ENCODE results near the gene PPM1G.
A peak's percentile ranks its signal among the peaks of the same experiment; 100 is the strongest.
"Not testable (repeated sequence)": the region's sequence is repeated elsewhere in the genome, so short reads cannot be mapped to it uniquely, and the experiment has no call there.

The PPM1G gene

GRCh38 chr2:27375513-27376099, 33.8 kb downstream of the PPM1G start:
- no peak for DNase-seq

GRCh38 chr2:27373567-27373966, 35.8 kb downstream of the PPM1G start:
- DNase-seq = no peak

- DNase-seq = no peak
Observed at GRCh38 chr2:27372937-27373336, 36.5 kb downstream of the PPM1G start.

- peak; percentile 92 for DNase-seq
Observed at GRCh38 chr2:27370816-27371620, 38.4 kb downstream of the PPM1G start.

- DNase-seq = peak; percentile 99
Observed at GRCh38 chr2:27370026-27370815, 39.2 kb downstream of the PPM1G start, which contains the start of the genes EIF2B4 and SNX17. TSS of gene EIF2B4 (minus strand) at chr2:27370338. CDS start at chr2:27370314, 24 bp downstream. TSS of gene SNX17 (plus strand) at chr2:27370616. CDS start at chr2:27370744, 128 bp downstream.

- peak; percentile 69 for DNase-seq
Observed at GRCh38 chr2:27369471-27370025, 39.8 kb downstream of the PPM1G start.

- DNase-seq = no peak
Observed at GRCh38 chr2:27363933-27364332, 45.5 kb downstream of the PPM1G start.

GRCh38 chr2:27362678-27363420, 46.5 kb downstream of the PPM1G start:
- no peak for DNase-seq

GRCh38 chr2:27356382-27357181, 52.8 kb downstream of the PPM1G start, which contains the start of gene GTF3C2:
TSS of gene GTF3C2 (minus strand) at chr2:27356764. CDS start at chr2:27343554, 13,210 bp downstream.
- DNase-seq = peak; percentile 99

GRCh38 chr2:27356056-27356381, 53.4 kb downstream of the PPM1G start:
- DNase-seq = peak; percentile 92

GRCh38 chr2:27354597-27354927, 54.8 kb downstream of the PPM1G start:
- no peak for DNase-seq

- peak; percentile 90 for DNase-seq
Observed at GRCh38 chr2:27353762-27354596, 55.4 kb downstream of the PPM1G start.

GRCh38 chr2:27353386-27353761, 56.0 kb downstream of the PPM1G start:
- DNase-seq = not testable (repeated sequence)

- no peak for DNase-seq
Observed at GRCh38 chr2:27351802-27352598, 57.4 kb downstream of the PPM1G start.

- no peak for DNase-seq
Observed at GRCh38 chr2:27350106-27350693, 59.2 kb downstream of the PPM1G start.

GRCh38 chr2:27347641-27348040, 61.8 kb downstream of the PPM1G start:
- DNase-seq = no peak

- no peak for DNase-seq
Observed at GRCh38 chr2:27336173-27336572, 73.2 kb downstream of the PPM1G start.

GRCh38 chr2:27335311-27335710, 74.1 kb downstream of the PPM1G start:
- DNase-seq = no peak

Data from OCI-M1 (cell line).